GM19468 (cell line): ENCODE measurements around the gene HLX.

Experiments
- ATAC-seq: cut with Tn5 transposase; IDR thresholded peaks from one replicate; pipeline ENCODE4 v1.9.1; 2021; ENCODE audit warnings: mild to moderate bottlenecking, moderate library complexity, moderate number of reproducible peaks; ENCODE audit not compliant: unreplicated experiment; ENCODE audit errors: extremely low read depth

The HLX gene

GRCh38 chr1:220879076-220879508 lies at the start of gene HLX:
HLX (plus strand) TSS chr1:220879443; CDS start chr1:220879858, 415 bp downstream.
- ATAC-seq, result peak; percentile 48

DNA sequence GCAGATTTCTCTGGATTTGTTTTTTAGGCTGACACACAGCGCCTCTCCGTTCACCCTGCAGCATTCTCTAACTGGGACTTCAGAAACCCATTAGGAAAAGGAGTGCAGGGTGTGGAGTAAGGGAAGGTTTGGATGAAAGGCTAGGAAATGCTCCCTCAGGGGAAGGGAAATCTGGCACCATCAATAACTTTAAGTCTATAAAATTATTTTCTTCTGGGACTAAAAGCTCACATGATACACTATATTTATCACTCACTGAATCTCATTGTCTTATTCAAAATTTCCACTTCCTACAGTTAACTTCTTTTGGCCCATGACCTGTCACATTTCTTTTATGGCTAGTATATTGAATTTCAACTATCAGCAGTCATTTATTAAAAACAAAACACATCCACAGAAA lies 45.8 kb upstream of the HLX start:
- ATAC-seq, result no peak

DNA sequence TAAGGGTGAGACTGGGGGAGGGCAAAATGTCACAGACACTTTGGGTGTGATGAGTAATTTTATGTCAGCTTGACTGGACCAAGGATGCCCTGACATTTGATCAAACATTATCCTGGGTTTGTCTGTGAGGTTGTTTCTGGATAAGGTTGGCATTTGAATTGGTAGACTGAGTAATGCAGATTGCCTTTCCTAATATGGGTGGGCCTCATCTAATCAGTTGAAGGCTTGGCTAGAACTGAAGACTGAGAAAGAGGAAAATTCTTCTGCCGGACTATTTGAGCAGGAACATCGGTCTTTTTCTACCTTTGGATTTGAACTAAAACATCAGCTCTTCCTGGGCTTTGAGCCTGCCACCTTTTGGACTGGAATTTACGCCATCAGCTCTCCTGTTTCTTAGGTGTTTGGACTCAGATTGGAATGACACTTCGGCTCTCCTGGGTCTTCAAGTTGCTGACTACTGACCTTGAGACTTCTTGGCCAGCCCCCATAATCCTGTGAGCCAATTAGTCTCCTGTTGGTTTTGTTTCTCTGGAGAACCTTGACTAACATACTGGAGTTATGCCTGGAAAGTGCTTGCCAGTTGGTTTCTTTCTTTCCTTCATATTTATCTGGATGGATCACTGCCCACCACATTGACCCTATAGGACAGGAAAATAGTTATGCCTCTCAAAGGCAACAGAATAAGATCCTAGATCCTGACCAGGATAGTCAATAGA lies 44.9 kb upstream of the HLX start:
- ATAC-seq, result no peak

GRCh38 chr1:220838578-220838977 lies 40.7 kb upstream of the HLX start:
- no peak for ATAC-seq

DNA sequence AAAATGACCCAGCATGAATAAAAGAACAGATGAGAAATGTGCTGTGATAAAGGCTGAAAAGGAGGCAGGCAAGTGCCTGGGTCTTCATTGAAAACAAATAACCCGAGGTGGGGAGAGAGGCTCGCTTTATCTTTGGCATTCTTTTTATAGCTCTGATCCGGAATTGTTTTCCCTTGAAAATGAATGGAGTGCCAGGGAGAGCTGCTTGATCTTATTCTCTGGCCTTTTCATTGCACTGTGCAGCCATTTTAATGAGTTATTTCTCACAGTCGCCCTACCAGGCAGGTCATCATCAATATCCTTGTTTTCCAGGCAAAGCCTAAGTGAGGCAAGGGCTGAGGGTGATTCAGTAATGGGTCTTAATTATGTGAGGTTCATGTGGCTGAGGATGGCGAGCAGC lies 39.8 kb upstream of the HLX start:
- ATAC-seq, result no peak

- ATAC-seq, result no peak
These were observed 38.0 kb upstream of the HLX start for GRCh38 chr1:220841293-220841692.

DNA sequence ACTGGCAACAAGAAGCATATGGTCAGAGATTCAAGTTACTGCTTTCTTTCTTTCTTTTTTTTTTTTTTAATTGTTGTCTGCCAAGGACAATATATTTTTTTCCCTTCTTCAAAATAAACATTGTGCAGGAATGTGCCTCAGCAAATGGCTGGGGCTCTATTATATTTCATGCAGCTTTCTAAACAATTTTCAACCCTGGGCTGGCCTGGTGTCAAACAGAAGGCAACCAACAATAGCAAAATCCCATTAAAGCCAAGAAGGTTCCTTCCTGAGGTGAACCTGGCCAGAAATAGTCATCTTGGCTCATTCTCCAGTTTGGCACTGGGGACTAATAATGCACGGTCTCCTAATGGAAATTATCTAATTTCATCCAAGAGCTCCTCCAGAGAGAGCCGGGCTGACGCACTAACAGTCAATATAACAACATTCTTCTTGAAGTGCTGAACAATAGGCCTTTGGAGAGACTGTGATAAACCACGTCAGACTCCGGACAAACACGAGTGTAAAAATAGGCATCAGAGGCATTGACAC lies 35.7 kb upstream of the HLX start:
- ATAC-seq, result no peak

GRCh38 chr1:220852408-220852807 lies 26.8 kb upstream of the HLX start:
- no peak for ATAC-seq

DNA sequence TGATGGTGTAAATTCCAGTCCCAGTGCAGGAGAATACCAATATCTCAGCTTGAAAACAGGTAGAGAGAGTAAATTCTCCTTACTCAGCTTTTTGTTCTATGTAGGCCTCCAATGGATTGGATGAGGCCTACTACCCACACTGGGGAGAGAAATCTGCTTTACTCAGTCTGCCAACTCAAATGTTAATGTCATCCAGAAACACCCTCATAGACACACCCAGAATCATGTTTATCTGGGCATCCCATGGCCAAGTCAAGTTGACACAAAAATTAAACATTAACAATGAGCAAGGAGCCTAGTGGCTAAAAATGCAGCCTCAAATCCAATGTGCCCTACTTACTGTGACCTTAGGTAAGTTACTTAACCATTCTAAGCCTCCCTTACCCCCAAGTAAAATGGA lies 6.9 kb upstream of the HLX start:
- no peak for ATAC-seq

GRCh38 chr1:220873087-220873486 lies 6.2 kb upstream of the HLX start:
- no peak for ATAC-seq

GRCh38 chr1:220873868-220874655 lies 5.2 kb upstream of the HLX start:
- no peak for ATAC-seq

DNA sequence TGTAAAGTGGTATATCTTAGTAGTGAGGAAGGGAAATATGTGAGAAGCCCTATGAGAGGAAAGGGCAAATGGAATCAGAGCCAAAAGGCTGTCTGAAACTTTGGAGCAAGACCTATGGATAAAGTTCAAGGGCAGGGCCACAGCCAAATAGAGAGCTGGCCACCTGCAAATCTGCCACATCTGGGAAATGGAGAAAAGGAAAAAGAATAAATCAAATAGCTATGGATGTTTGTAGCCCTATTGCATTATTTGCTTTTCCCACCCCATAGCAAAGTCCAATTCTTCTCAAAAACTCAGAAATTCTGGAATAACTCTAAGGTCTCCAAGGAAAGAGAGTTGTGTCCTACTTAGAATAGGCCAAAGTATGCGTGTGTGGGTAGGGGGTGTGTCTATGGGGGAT lies 4.0 kb upstream of the HLX start:
- ATAC-seq, result no peak

- ATAC-seq, result no peak
These were observed 2.5 kb upstream of the HLX start for GRCh38 chr1:220876511-220877376.

GRCh38 chr1:220877377-220878095 lies 1.7 kb upstream of the HLX start:
- no peak for ATAC-seq

GRCh38 chr1:220878191-220879075 lies 810 bp upstream of the HLX start:
- no peak for ATAC-seq

DNA sequence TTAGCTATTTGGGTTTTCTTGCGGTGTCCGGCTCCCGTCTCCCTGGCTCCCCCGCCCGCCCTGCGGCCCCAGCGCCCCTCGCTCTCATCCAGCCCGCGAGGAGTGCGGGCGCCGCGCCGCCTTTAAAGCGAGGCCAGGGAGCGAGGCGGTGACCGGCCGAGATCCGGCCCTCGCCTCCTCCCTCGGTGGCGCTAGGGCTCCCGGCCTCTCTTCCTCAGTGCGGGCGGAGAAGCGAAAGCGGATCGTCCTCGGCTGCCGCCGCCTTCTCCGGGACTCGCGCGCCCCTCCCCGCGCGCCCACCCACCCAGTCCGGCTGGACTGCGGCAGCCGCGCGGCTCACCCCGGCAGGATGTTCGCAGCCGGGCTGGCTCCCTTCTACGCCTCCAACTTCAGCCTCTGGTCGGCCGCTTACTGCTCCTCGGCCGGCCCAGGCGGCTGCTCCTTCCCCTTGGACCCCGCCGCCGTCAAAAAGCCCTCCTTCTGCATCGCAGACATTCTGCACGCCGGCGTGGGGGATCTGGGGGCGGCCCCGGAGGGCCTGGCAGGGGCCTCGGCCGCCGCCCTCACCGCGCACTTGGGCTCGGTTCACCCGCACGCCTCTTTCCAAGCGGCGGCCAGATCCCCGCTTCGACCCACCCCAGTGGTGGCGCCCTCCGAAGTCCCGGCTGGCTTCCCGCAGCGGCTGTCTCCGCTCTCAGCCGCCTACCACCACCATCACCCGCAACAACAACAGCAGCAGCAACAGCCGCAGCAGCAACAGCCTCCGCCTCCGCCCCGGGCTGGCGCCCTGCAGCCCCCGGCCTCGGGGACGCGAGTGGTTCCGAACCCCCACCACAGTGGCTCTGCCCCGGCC lies 492 bp downstream of the HLX start:
- ATAC-seq, result no peak

- no peak for ATAC-seq
These were observed 1.1 kb downstream of the HLX start for GRCh38 chr1:220880362-220880670.
